Fibroblast of pulmonary artery (primary cell): ENCODE data around the gene NPSR1.
"Not testable (repeated sequence)": the region's sequence is repeated elsewhere in the genome, so short reads cannot be mapped to it uniquely, and the experiment has no call there.

Source experiments
- DNase-seq: peaks from one replicate; pipeline ENCODE4 v3.0.0-alpha.2; 2010; ENCODE audit warnings: low read depth
- H3K4me3 ChIP-seq: replicated peaks from 2 replicates; pipeline ENCODE4 v1.5.1; 2011; ENCODE audit warnings: low read depth, mild to moderate bottlenecking, control low read depth, low read length, moderate library complexity
- CTCF ChIP-seq: IDR thresholded peaks from 2 replicates; pipeline ENCODE4 v1.5.1; 2011; ENCODE audit warnings: mild to moderate bottlenecking, control low read depth, low read length, inconsistent platforms; ENCODE audit errors: missing control alignments

NPSR1 gene

GRCh38 chr7:34869057-34869456, 211.0 kb downstream of the NPSR1 start:
- H3K4me3 ChIP-seq: no peak overlapping the region
- TF ChIP-seq CTCF: no peak
- no peak for DNase-seq

- not testable (repeated sequence) for H3K4me3 ChIP-seq, DNase-seq
These were observed 212.0 kb downstream of the NPSR1 start for GRCh38 chr7:34870041-34870440.

GRCh38 chr7:34874329-34874728, 216.3 kb downstream of the NPSR1 start:
- H3K4me3 ChIP-seq, DNase-seq: not testable (repeated sequence)

- no peak for DNase-seq
- H3K4me3 ChIP-seq: no peak overlapping the region
- no peak for TF ChIP-seq CTCF
These were observed 217.5 kb downstream of the NPSR1 start for GRCh38 chr7:34875481-34875880.

GRCh38 chr7:34878944-34879735, 221.1 kb downstream of the NPSR1 start:
- not testable (repeated sequence) for DNase-seq, H3K4me3 ChIP-seq

GRCh38 chr7:34879871-34880270, 221.9 kb downstream of the NPSR1 start:
- no peak overlapping the region for H3K4me3 ChIP-seq
- DNase-seq: no peak
- TF ChIP-seq CTCF: no peak

GRCh38 chr7:34883855-34884254, 225.8 kb downstream of the NPSR1 start:
- not testable (repeated sequence) for H3K4me3 ChIP-seq, DNase-seq

- TF ChIP-seq CTCF: no peak
- no peak overlapping the region for H3K4me3 ChIP-seq
- no peak for DNase-seq
These were observed 228.8 kb downstream of the NPSR1 start for GRCh38 chr7:34886856-34887255.

DNA sequence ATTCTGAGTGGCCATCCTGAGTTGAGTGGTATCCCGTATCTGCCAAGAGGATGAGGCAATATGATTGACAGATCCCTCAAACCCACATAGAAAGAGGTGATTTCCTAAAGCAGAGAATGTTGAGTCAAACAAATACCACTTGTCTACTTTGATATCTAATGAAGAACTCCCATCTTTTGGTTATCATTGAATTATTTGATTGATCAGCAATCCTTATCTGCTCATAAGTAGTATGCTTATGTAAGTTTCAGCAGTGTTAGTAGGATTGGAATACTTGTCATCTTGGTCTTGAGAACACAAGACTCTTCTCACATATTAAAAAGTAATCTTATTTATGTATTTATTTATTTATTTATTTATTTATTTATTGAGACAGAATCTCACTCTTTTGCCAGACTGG, 231.9 kb downstream of the NPSR1 start:
- no peak for DNase-seq
- no peak for TF ChIP-seq CTCF
- no peak overlapping the region for H3K4me3 ChIP-seq
